Cardiac fibroblast (primary cell): ENCODE data around the gene ZNF207.
A peak's percentile ranks its signal among the peaks of the same experiment; 100 is the strongest.

Source experiments
- DNase-seq, 2 donors: peaks; one replicate each; pipeline versions ENCODE4 v3.0.0 to v3.0.0-alpha.2; 2010; ENCODE audit warnings: low read depth in 2 of 2
- H3K4me3 ChIP-seq, 2 donors: replicated peaks in 1 of 2; 1 replicate in 1 of 2; 2 replicates in 1 of 2; pipeline ENCODE4 v1.5.1; 2011; ENCODE audit warnings: low read depth in 2 of 2, low read length in 2 of 2, mild to moderate bottlenecking in 2 of 2, moderate library complexity in 1 of 2
- CTCF ChIP-seq: IDR thresholded peaks from one replicate; pipeline ENCODE4 v1.5.1; 2011; ENCODE audit warnings: low read depth, mild to moderate bottlenecking, low read length, inconsistent platforms

Gene ZNF207

GRCh38 chr17:32349854-32350665, at the start of gene ZNF207:
TSS of gene ZNF207 (plus strand) at chr17:32350157. CDS start at chr17:32350286, 129 bp downstream.
- DNase-seq = peak; percentile 97 to 98
- H3K4me3 ChIP-seq = peak within 1 kb of the TSS; percentile 76 to 93
- TF ChIP-seq CTCF = no peak

GRCh38 chr17:32302037-32302436, 47.9 kb upstream of the ZNF207 start:
- H3K4me3 ChIP-seq = no peak overlapping the region
- DNase-seq = no peak
- no peak for TF ChIP-seq CTCF

GRCh38 chr17:32302860-32303649, 46.9 kb upstream of the ZNF207 start:
- no peak overlapping the region for H3K4me3 ChIP-seq

GRCh38 chr17:32303781-32304288, 46.1 kb upstream of the ZNF207 start:
- no peak for TF ChIP-seq CTCF
- DNase-seq = no peak
- no peak overlapping the region for H3K4me3 ChIP-seq

More at GRCh38 chr17:32302860-32303649, 46.9 kb upstream of the ZNF207 start:
- DNase-seq = no peak
- TF ChIP-seq CTCF = no peak

GRCh38 chr17:32305049-32305448, 44.9 kb upstream of the ZNF207 start:
- TF ChIP-seq CTCF = no peak
- no peak overlapping the region for H3K4me3 ChIP-seq
- DNase-seq = no peak

- TF ChIP-seq CTCF = no peak
- H3K4me3 ChIP-seq = no peak overlapping the region
- DNase-seq = no peak
Measured at GRCh38 chr17:32307658-32308057, 42.3 kb upstream of the ZNF207 start.
